B cell (primary cell): ENCODE data around the gene ATP8A1. TPM values are rescaled to one million over a fixed set of nuclear protein-coding genes. Genes with fewer than 3 reads are reported as not detected.

Experiments
- ATAC-seq: fragments of 200-7000 bp; cut with Tn5 transposase; one replicate; pipeline ENCODE4 v1.10.0; 2021; ENCODE audit warnings: low read depth, mild to moderate bottlenecking, moderate number of reproducible peaks, moderate library complexity
- CTCF ChIA-PET: fragments of 350-600 bp; sonication (Branson Sonifier 250); formaldehyde crosslinking; loops from one replicate; lab custom pipeline; 2021; ENCODE audit warnings: antibody characterized with exemption, inconsistent platforms; lab: Charles Lee
- POLR2A ChIA-PET: fragments of 350-600 bp; sonication (Branson Sonifier 250); formaldehyde crosslinking; loops from one replicate; lab custom pipeline; 2021; ENCODE audit warnings: antibody characterized with exemption; lab: Charles Lee
- DNase-seq: peaks from one replicate; pipeline ENCODE4 v3.0.0; 2013
- H2AFZ ChIP-seq: 2 replicates; pipeline ENCODE4 v1.6.1; 2012; ENCODE audit warnings: mild to moderate bottlenecking, low read depth, low read length; ENCODE audit not compliant: insufficient read depth, poor library complexity, severe bottlenecking
- H3K27ac ChIP-seq, 2 donors: 1 replicate in 1 of 2; 2 replicates in 1 of 2; pipeline ENCODE4 v1.5.1; 2012 to 2013; ENCODE audit warnings: low read length in 2 of 2, mild to moderate bottlenecking in 2 of 2, moderate library complexity in 1 of 2
- H3K27me3 ChIP-seq, 4 experiments: fragments of 200-600 bp in 1 of 4; sonication (generic) in 1 of 4; replicated peaks in 1 of 4; 1 replicate in 2 of 4; 2 replicates in 2 of 4; pipeline versions ENCODE4 v1.6.1 to v1.7.0; 2013 to 2016; ENCODE audit warnings: low read length in 3 of 4, mild to moderate bottlenecking in 2 of 4, mixed read lengths in 1 of 4, moderate library complexity in 1 of 4; ENCODE audit not compliant: insufficient read depth in 4 of 4, control insufficient read depth in 3 of 4; ENCODE audit errors: control extremely low read depth in 1 of 4
- H3K36me3 ChIP-seq, 2 experiments: replicated peaks in 1 of 2; 1 replicate in 1 of 2; 2 replicates in 1 of 2; pipeline versions ENCODE4 v1.6.1 to v1.7.1; 2013; ENCODE audit warnings: low read length in 1 of 2; ENCODE audit not compliant: insufficient read depth in 2 of 2, control insufficient read depth in 1 of 2; ENCODE audit errors: control extremely low read depth in 1 of 2, extremely low read depth in 1 of 2
- H3K4me1 ChIP-seq, 2 donors: fragments of 200-600 bp in 1 of 2; sonication (generic) in 1 of 2; 1 replicate in 1 of 2; 2 replicates in 1 of 2; pipeline versions ENCODE4 v1.5.1 to v1.6.1; 2013 to 2017; ENCODE audit warnings: low read length in 2 of 2; ENCODE audit not compliant: control insufficient read depth in 2 of 2, insufficient read depth in 2 of 2
- H3K4me2 ChIP-seq: replicated peaks from 2 replicates; pipeline ENCODE3; 2012; ENCODE audit warnings: mild to moderate bottlenecking, low read depth, low read length; ENCODE audit not compliant: poor library complexity, severe bottlenecking
- H3K4me3 ChIP-seq, 5 experiments: fragments of 200-600 bp in 1 of 5; sonication (generic) in 1 of 5; 1 replicate in 3 of 5; 2 replicates in 2 of 5; pipeline versions ENCODE4 v1.5.1 to v1.7.0; 2011 to 2016; ENCODE audit warnings: low read length in 4 of 5, mild to moderate bottlenecking in 4 of 5, low read depth in 2 of 5, control low read depth in 1 of 5, moderate library complexity in 1 of 5; ENCODE audit not compliant: insufficient read depth in 1 of 5; ENCODE audit errors: control extremely low read depth in 1 of 5, extremely low read depth in 1 of 5
- H3K79me2 ChIP-seq: fragments of 200-600 bp; sonication (generic); one replicate; pipeline ENCODE4 v1.6.0; 2016; ENCODE audit warnings: low read length; ENCODE audit not compliant: control insufficient read depth, insufficient read depth
- H3K9ac ChIP-seq: fragments of 200-600 bp; sonication (generic); 2 replicates; pipeline ENCODE4 v1.6.1; 2017; ENCODE audit warnings: mild to moderate bottlenecking, low read length, moderate library complexity
- H3K9me3 ChIP-seq, 3 donors: one replicate each; pipeline versions ENCODE4 v1.6.1 to v1.7.1; 2013; ENCODE audit warnings: low read length in 2 of 3; ENCODE audit not compliant: control insufficient read depth in 2 of 3, insufficient read depth in 1 of 3; ENCODE audit errors: control extremely low read depth in 1 of 3
- H4K20me1 ChIP-seq: 2 replicates; pipeline ENCODE4 v1.6.0; 2012; ENCODE audit warnings: mild to moderate bottlenecking, low read length; ENCODE audit not compliant: insufficient read depth, control insufficient read depth, poor library complexity, severe bottlenecking
- H3K27ac Mint-ChIP-seq: one replicate; pipeline ENCODE4 v1.8.0; 2021; ENCODE audit warnings: mixed read lengths
- H3K27me3 Mint-ChIP-seq: one replicate; pipeline ENCODE4 v1.8.0; 2021; ENCODE audit warnings: mixed read lengths
- H3K4me1 Mint-ChIP-seq: one replicate; pipeline ENCODE4 v1.8.0; 2021; ENCODE audit warnings: mixed read lengths
- H3K4me3 Mint-ChIP-seq: one replicate; pipeline ENCODE4 v1.8.0; 2021; ENCODE audit warnings: mixed read lengths
- H3K9me3 Mint-ChIP-seq: one replicate; pipeline ENCODE4 v1.8.0; 2022; ENCODE audit warnings: mixed read lengths; ENCODE audit not compliant: insufficient read depth
- EZH2 ChIP-seq: IDR thresholded peaks from 2 replicates; pipeline ENCODE4 v1.6.1; 2012; ENCODE audit warnings: borderline replicate concordance, low read depth, mild to moderate bottlenecking, moderate library complexity, low read length; ENCODE audit not compliant: insufficient read depth, poor library complexity, severe bottlenecking
- WGBS: methylation state at CpG from one replicate; pipeline ENCODE4 v1.1.5; 2013; ENCODE audit warnings: missing lambda C conversion rate; ENCODE audit not compliant: insufficient coverage; 5-methylcytosine and 5-hydroxymethylcytosine counted together
- intact Hi-C: fragments of 100-400 bp; cut with micrococcal nuclease; formaldehyde crosslinking; loops from one replicate; pipeline ENCODE4 v1.10.0; 2022
- polyA plus RNA-seq: library from polyadenylated mRNA; depleted of rRNA; stranded (reverse); fragments of >200 nt; gene quantifications from 2 replicates; pipeline ENCODE4 v1.2.3, GENCODE V29; 2012
- total RNA-seq, 2 donors: library from RNA; stranded (reverse); fragments of 120-200 nt in 1 of 2; gene quantifications; 1 replicate in 1 of 2; 2 replicates in 1 of 2; pipeline versions ENCODE4 v1.2.3 to v1.2.4, GENCODE V29; 2013 to 2022
- TF ChIP-seq, protein P1 (sequence below): fragments of 200-600 bp; IDR thresholded peaks from one replicate; pipeline ENCODE4 v1.8.0; 2022; ENCODE audit warnings: antibody characterized with exemption, mild to moderate bottlenecking

ATP8A1 gene
- total and polyA plus RNA-seq, 2 donors (not counting 1 experiment from before 2014, with no cell fraction given), result 28.7 to 51.8 TPM

DNA sequence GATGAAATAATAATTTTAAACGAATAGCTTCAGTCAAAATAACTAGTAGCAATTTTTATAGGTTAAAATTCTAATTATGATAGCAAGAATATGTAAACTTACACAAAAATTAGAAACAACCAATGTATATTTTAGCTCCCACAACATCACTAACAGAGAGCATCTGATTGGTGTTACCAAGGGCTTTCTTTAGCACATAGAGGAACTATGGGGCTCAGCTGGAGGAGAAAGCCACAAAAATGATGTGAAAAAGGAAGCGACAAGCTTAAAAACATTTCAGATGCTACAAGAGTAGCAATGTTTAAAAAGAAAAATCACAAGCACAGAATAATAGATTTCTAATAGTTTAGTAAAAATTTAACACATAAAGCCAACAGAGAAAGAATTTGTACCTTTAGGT lies 56.3 kb downstream of the ATP8A1 start:
- peaks cover 12% of the 10 kb centered on the region for H3K4me1 Mint-ChIP-seq
- H3K27me3 Mint-ChIP-seq, result no peaks in the 10 kb centered on the region
- H3K9me3 ChIP-seq, result no peaks in the 10 kb centered on the region
- peak overlapping the region; percentile 53 for H3K4me2 ChIP-seq
- H2AFZ ChIP-seq, result peak overlapping the region; percentile 38
- H3K9ac ChIP-seq, result no peak overlapping the region
- TF ChIP-seq EZH2, result no peak
- TF ChIP-seq, protein P1, sequence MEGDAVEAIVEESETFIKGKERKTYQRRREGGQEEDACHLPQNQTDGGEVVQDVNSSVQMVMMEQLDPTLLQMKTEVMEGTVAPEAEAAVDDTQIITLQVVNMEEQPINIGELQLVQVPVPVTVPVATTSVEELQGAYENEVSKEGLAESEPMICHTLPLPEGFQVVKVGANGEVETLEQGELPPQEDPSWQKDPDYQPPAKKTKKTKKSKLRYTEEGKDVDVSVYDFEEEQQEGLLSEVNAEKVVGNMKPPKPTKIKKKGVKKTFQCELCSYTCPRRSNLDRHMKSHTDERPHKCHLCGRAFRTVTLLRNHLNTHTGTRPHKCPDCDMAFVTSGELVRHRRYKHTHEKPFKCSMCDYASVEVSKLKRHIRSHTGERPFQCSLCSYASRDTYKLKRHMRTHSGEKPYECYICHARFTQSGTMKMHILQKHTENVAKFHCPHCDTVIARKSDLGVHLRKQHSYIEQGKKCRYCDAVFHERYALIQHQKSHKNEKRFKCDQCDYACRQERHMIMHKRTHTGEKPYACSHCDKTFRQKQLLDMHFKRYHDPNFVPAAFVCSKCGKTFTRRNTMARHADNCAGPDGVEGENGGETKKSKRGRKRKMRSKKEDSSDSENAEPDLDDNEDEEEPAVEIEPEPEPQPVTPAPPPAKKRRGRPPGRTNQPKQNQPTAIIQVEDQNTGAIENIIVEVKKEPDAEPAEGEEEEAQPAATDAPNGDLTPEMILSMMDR, result no peak
- peaks cover 7 to 10% of the 10 kb centered on the region in 2 experiments for H3K36me3 ChIP-seq
- peak overlapping the region; percentile 61 for H3K27ac Mint-ChIP-seq
- no peaks in the 10 kb centered on the region for H3K9me3 Mint-ChIP-seq
- peaks cover 5 to 10% of the 10 kb centered on the region in 2 donors for H3K4me1 ChIP-seq
- H3K79me2 ChIP-seq, result peaks cover 15% of the 10 kb centered on the region
- intact Hi-C loops, result loop anchor here (2.0 kb wide), 1 partner anchor 56 kb away; the partner anchor contains the start of gene ATP8A1
- peak overlapping the region in 1 of 2 donors; percentile 3 for H3K27ac ChIP-seq
- ATAC-seq (peak; percentile 36), DNase-seq (peak; percentile 30)
- no peak overlapping the region for H3K4me3 ChIP-seq
- WGBS, result no CpG with 5 or more reads among the region's 2 CpGs
- ChIA-PET POLR2A (interaction anchor here (0.6 to 1.0 kb wide), 2 partner anchors 10 to 57 kb away, joined by 3 to 4 read pairs; partner anchors contain the start of gene ATP8A1), CTCF (interaction anchor here (1.1 to 1.5 kb wide), 2 partner anchors 16 to 57 kb away, joined by 3 to 5 read pairs; partner anchors contain the start of gene ATP8A1)
- H3K4me3 Mint-ChIP-seq, result no peak overlapping the region
- H4K20me1 ChIP-seq, result no peaks in the 10 kb centered on the region
- no peaks in the 10 kb centered on the region for H3K27me3 ChIP-seq

DNA sequence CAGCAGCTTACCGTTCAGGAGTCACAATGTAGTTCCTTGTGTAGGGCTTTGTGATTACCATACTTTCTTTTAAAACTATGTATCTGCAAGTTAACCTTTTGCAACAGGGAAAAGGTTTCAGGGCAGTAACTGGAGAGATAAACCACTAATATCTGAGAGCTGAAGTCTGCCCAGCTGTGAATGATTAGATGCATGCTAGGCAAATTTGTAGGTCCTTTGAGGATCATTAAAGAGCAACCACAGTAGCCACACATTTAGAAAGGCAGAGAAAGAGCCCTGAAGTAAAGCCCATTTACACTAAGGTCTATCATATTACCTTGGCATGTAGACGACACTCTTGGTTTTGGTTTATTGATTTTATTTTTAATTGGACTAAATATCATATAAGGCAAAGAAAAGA lies 60.0 kb downstream of the ATP8A1 start:
- Mint-ChIP-seq H3K4me3 (no peak overlapping the region), H3K4me1 (peaks cover 10% of the 10 kb centered on the region), H3K9me3 (no peaks in the 10 kb centered on the region), H3K27me3 (no peaks in the 10 kb centered on the region), H3K27ac (no peak overlapping the region)
- Histone ChIP-seq H3K4me2 (no peak overlapping the region), H4K20me1 (peaks cover 5% of the 10 kb centered on the region), H3K27me3 (no peaks in the 10 kb centered on the region), H3K9me3 (no peaks in the 10 kb centered on the region), H3K9ac (no peak overlapping the region), H3K4me3 (no peak overlapping the region), H3K36me3 (peaks cover 7 to 9% of the 10 kb centered on the region in 2 experiments), H2AFZ (no peak overlapping the region), H3K27ac (no peak overlapping the region), H3K4me1 (peaks cover 5 to 10% of the 10 kb centered on the region in 2 donors), H3K79me2 (peaks cover 9% of the 10 kb centered on the region)
- DNase-seq (no peak), ATAC-seq (no peak)
- intact Hi-C loops, result no loop called here
- ChIA-PET CTCF (interaction anchor here (1.4 kb wide), 1 partner anchor 59 kb away, joined by 6 read pairs; no protein-coding TSS in a partner anchor), POLR2A (no interaction called here)
- WGBS, result no CpG with 5 or more reads among the region's 2 CpGs
- no peak for TF ChIP-seq EZH2
- TF ChIP-seq, protein P1, result no peak
